MM.1S (cell line): ENCODE measurements around the gene MCTS1.

ENCODE experiments used
- DNase-seq: peaks from one replicate; pipeline ENCODE4 v3.0.0-alpha.2; 2015
- H2AFZ ChIP-seq: fragments of 300-600 bp; sonication (generic); 2 replicates; pipeline ENCODE4 v1.6.0; 2016; ENCODE audit warnings: antibody characterized with exemption, low read length
- H3F3A ChIP-seq: fragments of 300-600 bp; sonication (generic); 2 replicates; pipeline ENCODE4 v1.6.1; 2016; ENCODE audit warnings: mild to moderate bottlenecking, antibody characterized with exemption, low read length, moderate library complexity, mixed read lengths; ENCODE audit not compliant: insufficient read depth
- H3K27ac ChIP-seq: fragments of 300-600 bp; sonication (generic); 2 replicates; pipeline ENCODE4 v1.5.1; 2016; ENCODE audit warnings: mild to moderate bottlenecking, low read length
- H3K27me3 ChIP-seq: fragments of 300-600 bp; sonication (generic); replicated peaks from 2 replicates; pipeline ENCODE4 v1.6.0; 2016; ENCODE audit warnings: low read length; ENCODE audit not compliant: insufficient read depth
- H3K36me3 ChIP-seq: fragments of 300-600 bp; sonication (generic); replicated peaks from 2 replicates; pipeline ENCODE4 v1.6.1; 2016; ENCODE audit warnings: mild to moderate bottlenecking, low read length, mixed read lengths; ENCODE audit not compliant: insufficient read depth
- H3K4me1 ChIP-seq: fragments of 300-600 bp; sonication (generic); 2 replicates; pipeline ENCODE4 v1.6.1; 2016; ENCODE audit warnings: low read length, mixed read lengths
- H3K4me2 ChIP-seq: fragments of 300-600 bp; sonication (generic); 2 replicates; pipeline ENCODE4 v1.6.0; 2016; ENCODE audit warnings: low read depth, low read length
- H3K4me3 ChIP-seq: fragments of 300-600 bp; sonication (generic); 2 replicates; pipeline ENCODE4 v1.5.1; 2016; ENCODE audit warnings: low read length, mixed read lengths
- H3K79me2 ChIP-seq: fragments of 300-600 bp; sonication (generic); 2 replicates; pipeline ENCODE4 v1.6.1; 2016; ENCODE audit warnings: mixed run types, low read length, mixed read lengths
- H3K9ac ChIP-seq: fragments of 300-600 bp; sonication (generic); 2 replicates; pipeline ENCODE4 v1.6.1; 2016; ENCODE audit warnings: low read length, mixed read lengths
- H3K9me2 ChIP-seq: fragments of 300-600 bp; sonication (generic); replicated peaks from 2 replicates; pipeline ENCODE4 v1.6.1; 2016; ENCODE audit warnings: mild to moderate bottlenecking, low read length, mixed read lengths; ENCODE audit not compliant: insufficient read depth
- H3K9me3 ChIP-seq: fragments of 300-600 bp; sonication (generic); replicated peaks from 2 replicates; pipeline ENCODE4 v1.6.1; 2016; ENCODE audit warnings: mild to moderate bottlenecking, low read length, mixed read lengths; ENCODE audit not compliant: insufficient read depth
- H4K20me1 ChIP-seq: fragments of 300-600 bp; sonication (generic); 2 replicates; pipeline ENCODE4 v1.6.1; 2016; ENCODE audit warnings: mild to moderate bottlenecking, low read length, moderate library complexity, mixed read lengths; ENCODE audit not compliant: insufficient read depth
- CTCF ChIP-seq: fragments of 300-600 bp; sonication (generic); IDR thresholded peaks from 2 replicates; pipeline ENCODE4 v1.5.1; 2016; ENCODE audit warnings: antibody characterized with exemption, low read length, mixed read lengths
- EZH2 ChIP-seq: fragments of 300-600 bp; sonication (generic); optimal IDR thresholded peaks from 2 replicates; pipeline ENCODE3; 2017; ENCODE audit warnings: low read depth, mild to moderate bottlenecking, antibody characterized with exemption, low read length, mixed read lengths
- EZH2phosphoT487 ChIP-seq: fragments of 300-600 bp; sonication (generic); IDR thresholded peaks from 2 replicates; pipeline ENCODE4 v1.6.1; 2018; ENCODE audit warnings: antibody characterized with exemption, low read length

The MCTS1 gene

DNA sequence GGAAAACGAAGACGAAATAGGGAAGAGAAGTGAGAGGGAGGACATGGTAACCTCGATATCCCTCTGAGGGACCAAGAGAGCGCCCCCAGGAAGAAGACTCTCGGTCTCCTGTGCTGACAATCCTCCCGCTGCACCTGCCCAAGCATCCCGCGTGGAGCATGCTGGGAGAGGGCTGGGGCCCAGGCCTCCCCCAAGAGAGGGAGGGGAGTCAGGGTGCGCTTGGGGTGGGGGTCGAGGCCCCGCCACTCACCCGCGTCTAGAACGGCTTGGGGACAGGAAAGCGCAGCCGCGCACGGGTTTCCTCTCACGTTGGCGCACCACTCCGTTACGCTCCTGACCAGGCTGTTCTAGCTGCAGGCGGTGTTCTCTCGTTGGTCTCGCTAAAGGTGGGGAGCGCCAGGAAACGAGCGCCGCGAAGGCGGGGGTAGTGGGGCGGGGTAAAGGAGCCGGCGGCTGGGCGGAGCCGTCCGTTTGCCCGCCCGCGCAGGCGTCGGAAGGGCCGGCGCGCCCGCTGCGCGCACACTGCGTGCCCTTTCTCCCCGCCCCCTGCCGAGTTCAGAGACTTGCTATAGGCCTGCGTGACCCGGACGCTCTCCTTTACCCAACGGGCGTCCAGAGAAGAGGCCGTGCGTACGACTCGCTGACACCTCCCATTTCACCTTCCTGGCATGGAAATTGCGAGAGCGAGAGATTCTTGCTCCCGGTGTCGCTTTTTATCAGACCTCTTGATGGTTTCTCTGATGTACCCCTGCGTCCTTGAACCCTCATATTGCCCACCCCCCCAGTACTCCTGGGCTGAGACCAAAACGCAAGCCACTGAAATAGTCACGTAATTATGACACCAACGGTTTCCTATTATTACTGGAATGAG, 26.0 kb downstream of the MCTS1 start, which contains the start of gene C1GALT1C1:
TSS of gene C1GALT1C1 (minus strand) at position 388 of the 871 bp plus-strand sequence. CDS start 2,888 bp downstream, outside the sequence.
- peak; percentile 94 for DNase-seq
- Histone ChIP-seq H3K4me1 (peaks cover 4% of the 10 kb centered on the region; the same call in 1 of the 2 replicates), H4K20me1 (no peaks in the 10 kb centered on the region), H3K4me2 (peak within 1 kb of the TSS; percentile 67), H3K9me2 (no peaks in the 10 kb centered on the region), H3K27ac (peak within 1 kb of the TSS; percentile 89), H2AFZ (peak within 1 kb of the TSS; percentile 82), H3K79me2 (peaks cover 37% of the 10 kb centered on the region), H3K36me3 (no peaks in the 10 kb centered on the region), H3K9ac (peak within 1 kb of the TSS; percentile 88), H3K4me3 (peak within 1 kb of the TSS; percentile 85), H3F3A (peaks cover 7% of the 10 kb centered on the region), H3K9me3 (no peaks in the 10 kb centered on the region), H3K27me3 (no peaks in the 10 kb centered on the region)
- TF ChIP-seq EZH2phosphoT487 (no peak), CTCF (no peak), EZH2 (no peak)

- Histone ChIP-seq H4K20me1 (no peaks in the 10 kb centered on the region), H3K36me3 (no peaks in the 10 kb centered on the region), H3F3A (no peaks in the 10 kb centered on the region), H2AFZ (no peak overlapping the region), H3K79me2 (no peaks in the 10 kb centered on the region), H3K9me3 (no peaks in the 10 kb centered on the region), H3K4me1 (no peaks in the 10 kb centered on the region), H3K9ac (no peak overlapping the region), H3K4me3 (no peak overlapping the region), H3K4me2 (no peak overlapping the region), H3K9me2 (no peaks in the 10 kb centered on the region), H3K27ac (no peak overlapping the region), H3K27me3 (no peaks in the 10 kb centered on the region)
- no peak for DNase-seq
- TF ChIP-seq EZH2phosphoT487 (no peak), CTCF (no peak), EZH2 (no peak)
Observed at GRCh38 chrX:120638619-120639018, 34.7 kb downstream of the MCTS1 start.

GRCh38 chrX:120642871-120643270, 39.0 kb downstream of the MCTS1 start:
- Histone ChIP-seq H3K9me3 (no peaks in the 10 kb centered on the region), H3K4me2 (no peak overlapping the region), H2AFZ (no peak overlapping the region), H3K27ac (no peak overlapping the region), H3K36me3 (no peaks in the 10 kb centered on the region), H4K20me1 (no peaks in the 10 kb centered on the region), H3K9me2 (no peaks in the 10 kb centered on the region), H3K79me2 (no peaks in the 10 kb centered on the region), H3K4me1 (no peaks in the 10 kb centered on the region), H3K4me3 (no peak overlapping the region), H3K9ac (no peak overlapping the region), H3K27me3 (no peaks in the 10 kb centered on the region), H3F3A (no peaks in the 10 kb centered on the region)
- TF ChIP-seq EZH2phosphoT487 (no peak), EZH2 (no peak), CTCF (no peak)
- DNase-seq, result no peak
